Progenitor cell of endocrine pancreas (in vitro differentiated cells): Measurements from ENCODE around the gene NME8. TPM values are rescaled to one million over a fixed set of nuclear protein-coding genes. Genes with fewer than 3 reads are reported as not detected.

Experiments
- DNase-seq: peaks from one replicate; pipeline ENCODE4 v3.0.0; 2021; ENCODE audit warnings: low spot score; ENCODE audit not compliant: unreplicated experiment
- H3K27ac Mint-ChIP-seq: 2 replicates; pipeline ENCODE4 v1.8.0; 2021; ENCODE audit warnings: mild to moderate bottlenecking, moderate library complexity, mixed read lengths
- H3K27me3 Mint-ChIP-seq: 2 replicates; pipeline ENCODE4 v1.8.0; 2021; ENCODE audit warnings: mixed read lengths
- H3K36me3 Mint-ChIP-seq: 2 replicates; pipeline ENCODE4 v1.8.0; 2022; ENCODE audit warnings: mixed read lengths; ENCODE audit not compliant: insufficient read depth
- H3K4me1 Mint-ChIP-seq: 2 replicates; pipeline ENCODE4 v1.8.0; 2021; ENCODE audit warnings: low read depth, mixed read lengths
- H3K4me3 Mint-ChIP-seq: 2 replicates; pipeline ENCODE4 v1.8.0; 2021; ENCODE audit warnings: low read depth, mild to moderate bottlenecking, moderate library complexity, mixed read lengths
- H3K9me3 Mint-ChIP-seq: 2 replicates; pipeline ENCODE4 v1.8.0; 2021; ENCODE audit warnings: low read depth, mixed read lengths
- CTCF ChIP-seq: fragments of 200-600 bp; sonication (generic); IDR thresholded peaks from one replicate; pipeline ENCODE4 v1.5.0; 2021; ENCODE audit warnings: antibody characterized with exemption, mild to moderate bottlenecking; ENCODE audit not compliant: unreplicated experiment
- total RNA-seq: library from RNA; stranded (reverse); gene quantifications from 2 replicates; pipeline ENCODE4 v1.2.1, GENCODE V29; 2021

The NME8 gene
- total RNA-seq, 1 donor from 2014 or later = 2.7 TPM

DNA sequence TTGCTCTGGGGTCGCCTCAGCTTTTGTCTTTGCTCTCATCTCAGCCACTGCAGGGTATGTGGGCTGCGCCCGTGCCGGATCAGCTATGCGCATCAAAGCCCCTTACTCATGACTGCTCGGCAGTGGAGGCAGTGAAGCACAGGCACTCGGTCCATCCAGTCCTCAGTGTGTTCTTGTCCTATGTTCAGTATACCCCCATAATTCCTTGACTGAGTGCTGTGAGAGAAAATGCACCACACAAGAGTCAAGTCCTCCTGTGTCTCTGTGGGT lies 99.5 kb downstream of the NME8 start:
- TF ChIP-seq CTCF = no peak
- Mint-ChIP-seq H3K27ac (no peak overlapping the region), H3K36me3 (no peaks in the 10 kb centered on the region), H3K4me1 (peaks cover 5% of the 10 kb centered on the region), H3K4me3 (no peak overlapping the region), H3K9me3 (peaks cover 5% of the 10 kb centered on the region), H3K27me3 (no peaks in the 10 kb centered on the region)
- DNase-seq = no peak

Other genes starting within 250 kb of the NME8 start
- gene GPR141, start 164.8 kb upstream of the NME8 start, total RNA-seq = 1.1 and 1.4 TPM in 2 replicates
- not detected in 2 replicates for gene SFRP4, start 68.2 kb downstream of the NME8 start, total RNA-seq
- gene EPDR1, start 72.0 kb downstream of the NME8 start, total RNA-seq = 1.8 and 2.8 TPM in 2 replicates